ENCODE results near the gene TMEM131.
A peak's percentile ranks its signal among the peaks of the same experiment; 100 is the strongest.
"Not testable (repeated sequence)": the region's sequence is repeated elsewhere in the genome, so short reads cannot be mapped to it uniquely, and the experiment has no call there.

Gene TMEM131

GRCh38 chr2:97995734-97996624 lies at the start of gene TMEM131:
Gene TMEM131, minus strand, starts transcription at chr2:97995948. Its CDS starts 286 bp downstream, at chr2:97995662.
- peak; percentile 84 for DNase-seq

GRCh38 chr2:98044730-98045129 lies 49.0 kb upstream of the TMEM131 start:
- DNase-seq, result not testable (repeated sequence)

- no peak for DNase-seq
These were observed 47.4 kb upstream of the TMEM131 start for GRCh38 chr2:98043101-98043500.

- DNase-seq, result no peak
These were observed 44.7 kb upstream of the TMEM131 start for GRCh38 chr2:98040331-98040939.

- DNase-seq, result no peak
These were observed 43.5 kb upstream of the TMEM131 start for GRCh38 chr2:98039085-98039756.

GRCh38 chr2:98037666-98038336 lies 42.1 kb upstream of the TMEM131 start:
- no peak for DNase-seq

- DNase-seq, result no peak
These were observed 41.5 kb upstream of the TMEM131 start for GRCh38 chr2:98037206-98037605.

- no peak for DNase-seq
These were observed 40.7 kb upstream of the TMEM131 start for GRCh38 chr2:98036349-98037000.

- DNase-seq, result no peak
These were observed 39.0 kb upstream of the TMEM131 start for GRCh38 chr2:98034745-98035144.

GRCh38 chr2:98032086-98032485 lies 36.3 kb upstream of the TMEM131 start:
- DNase-seq, result no peak

GRCh38 chr2:98029718-98030222 lies 34.0 kb upstream of the TMEM131 start:
- DNase-seq, result no peak

- DNase-seq, result no peak
These were observed 33.4 kb upstream of the TMEM131 start for GRCh38 chr2:98028931-98029717.

GRCh38 chr2:98028101-98028561 lies 32.4 kb upstream of the TMEM131 start:
- DNase-seq, result no peak

- DNase-seq, result no peak
These were observed 31.8 kb upstream of the TMEM131 start for GRCh38 chr2:98027538-98027937.

- no peak for DNase-seq
These were observed 31.3 kb upstream of the TMEM131 start for GRCh38 chr2:98026927-98027522.

GRCh38 chr2:98026292-98026691 lies 30.5 kb upstream of the TMEM131 start:
- no peak for DNase-seq

- no peak for DNase-seq
These were observed 29.8 kb upstream of the TMEM131 start for GRCh38 chr2:98025481-98026037.

- DNase-seq, result not testable (repeated sequence)
These were observed 26.3 kb upstream of the TMEM131 start for GRCh38 chr2:98022067-98022466.

GRCh38 chr2:98020992-98021713 lies 25.4 kb upstream of the TMEM131 start:
- no peak for DNase-seq

- DNase-seq, result no peak
These were observed 24.8 kb upstream of the TMEM131 start for GRCh38 chr2:98020516-98020915.
